HepG2 (cell line): ENCODE results near the gene RSPRY1. TPM values are rescaled to one million over a fixed set of nuclear protein-coding genes. Genes with fewer than 3 reads are reported as not detected.

Experiments
- ATAC-seq: fragments of 200-7000 bp; cut with Tn5 transposase; 3 replicates; pipeline ENCODE4 v1.9.1; 2020; ENCODE audit warnings: mild to moderate bottlenecking, moderate library complexity
- BruUV-seq: library from RNA; stranded (reverse); fragments of 400-500 nt; replicated peaks from 2 replicates; lab custom pipeline; 2021; lab: Mats Ljungman, UMichigan
- CTCF ChIA-PET: fragments of 300-600 bp; formaldehyde crosslinking; extraction: SDS; loops from one replicate; lab custom pipeline; 2021; ENCODE audit warnings: low total read pairs, inconsistent platforms, low intra/inter-chr PET ratio; lab: Yijun Ruan, JAX
- POLR2A ChIA-PET: fragments of 350-600 bp; sonication (Branson Sonifier 250); formaldehyde crosslinking; loops from one replicate; lab custom pipeline; 2020; ENCODE audit warnings: antibody characterized with exemption, inconsistent platforms; lab: Yijun Ruan, JAX
- DNase-seq: peaks from one replicate; pipeline ENCODE4 v3.0.0-alpha.2; 2015; ENCODE audit warnings: low spot score
- FAIRE-seq: peaks from 3 replicates; lab custom pipeline; 2011; peaks lifted over from hg19 to GRCh38; lab: Jason Lieb, UNC
- H2AFZ ChIP-seq: one replicate; pipeline ENCODE4 v1.6.1; 2011; ENCODE audit warnings: low read length, inconsistent platforms
- H3K27ac ChIP-seq: fragments of 300-600 bp; 3 replicates; pipeline ENCODE4 v1.8.0; 2011; ENCODE audit warnings: mixed run types, mild to moderate bottlenecking, mixed read lengths, low read length, inconsistent platforms; ENCODE audit not compliant: insufficient read depth; ENCODE audit errors: extremely low read length
- H3K27me3 ChIP-seq, 2 experiments: fragments of 200-600 bp in 1 of 2; 2 replicates in 1 of 2; 3 replicates in 1 of 2; pipeline versions ENCODE4 v1.6.0 to v1.8.0; 2011; ENCODE audit warnings: low read length in 2 of 2, mild to moderate bottlenecking in 2 of 2, moderate library complexity in 2 of 2, inconsistent platforms in 1 of 2; ENCODE audit not compliant: insufficient read depth in 2 of 2, control insufficient read depth in 1 of 2
- H3K36me3 ChIP-seq, 2 experiments: fragments of 200-600 bp in 1 of 2; replicated peaks in 1 of 2; 2 replicates in 1 of 2; 3 replicates in 1 of 2; pipeline versions ENCODE4 v1.5.1 to v1.8.0; 2011; ENCODE audit warnings: low read length in 2 of 2, inconsistent platforms in 1 of 2; ENCODE audit not compliant: insufficient read depth in 2 of 2, control insufficient read depth in 1 of 2
- H3K4me1 ChIP-seq: 2 replicates; pipeline ENCODE4 v1.5.1; 2012; ENCODE audit warnings: low read length, inconsistent platforms; ENCODE audit not compliant: insufficient read depth
- H3K4me2 ChIP-seq: 2 replicates; pipeline ENCODE4 v1.6.0; 2011; ENCODE audit warnings: low read depth, low read length, inconsistent platforms
- H3K4me3 ChIP-seq, 3 experiments: fragments of 200-600 bp in 1 of 3; sonication (generic), shearing (Covaris generic) in 1 of 3; replicated peaks in 1 of 3; 2 replicates each; pipeline ENCODE4 v1.5.1; 2011 to 2016; ENCODE audit warnings: low read length in 3 of 3, inconsistent platforms in 2 of 3, low read depth in 2 of 3, mild to moderate bottlenecking in 2 of 3, control low read depth in 1 of 3, mixed read lengths in 1 of 3; ENCODE audit not compliant: insufficient read depth in 1 of 3
- H3K79me2 ChIP-seq: one replicate; pipeline ENCODE4 v1.6.1; 2011; ENCODE audit warnings: low read length, inconsistent platforms; ENCODE audit not compliant: insufficient read depth
- H3K9ac ChIP-seq: 2 replicates; pipeline ENCODE4 v1.6.0; 2011; ENCODE audit warnings: mild to moderate bottlenecking, low read depth, low read length, inconsistent platforms; ENCODE audit not compliant: insufficient read depth
- H3K9me3 ChIP-seq: 2 replicates; pipeline ENCODE4 v1.5.1; 2012; ENCODE audit warnings: mild to moderate bottlenecking, low read length
- H4K20me1 ChIP-seq: 2 replicates; pipeline ENCODE4 v1.6.0; 2011; ENCODE audit warnings: inconsistent platforms, mild to moderate bottlenecking, low read length, moderate library complexity; ENCODE audit not compliant: insufficient read depth
- ARID4A ChIP-seq: sonication (generic); formaldehyde crosslinking; IDR thresholded peaks from 2 replicates; pipeline ENCODE4 v1.5.0; 2020; ENCODE audit warnings: mild to moderate bottlenecking, missing genetic modification reagents, borderline replicate concordance
- GZF1 ChIP-seq: sonication (generic); formaldehyde crosslinking; IDR thresholded peaks from 2 replicates; pipeline ENCODE4 v1.5.1; 2020; ENCODE audit warnings: mild to moderate bottlenecking, missing genetic modification reagents
- HNRNPUL1 ChIP-seq: fragments of 200-400 bp; formaldehyde crosslinking; IDR thresholded peaks from 2 replicates; pipeline ENCODE4 v1.6.1; 2017; ENCODE audit warnings: low read depth, mild to moderate bottlenecking, low read length, moderate library complexity
- THAP7 ChIP-seq: sonication (generic); formaldehyde crosslinking; IDR thresholded peaks from 2 replicates; pipeline ENCODE4 v1.8.1; 2023; ENCODE audit warnings: mild to moderate bottlenecking, missing genetic modification reagents
- ZBTB33 ChIP-seq: sonication (generic); formaldehyde crosslinking; IDR thresholded peaks from 2 replicates; pipeline ENCODE4 v1.4.0; 2020; ENCODE audit warnings: missing genetic modification reagents
- ZNF275 ChIP-seq: sonication (generic); formaldehyde crosslinking; IDR thresholded peaks from 2 replicates; pipeline ENCODE4 v1.8.0; 2022; ENCODE audit warnings: missing genetic modification reagents, mild to moderate bottlenecking, inconsistent platforms, borderline replicate concordance
- ZNF276 ChIP-seq: sonication (generic); formaldehyde crosslinking; IDR thresholded peaks from 2 replicates; pipeline ENCODE4 v1.4.0; 2020; ENCODE audit warnings: mild to moderate bottlenecking, low read depth, missing genetic modification reagents
- ZNF629 ChIP-seq: sonication (generic); formaldehyde crosslinking; conservative IDR thresholded peaks from 2 replicates; pipeline ENCODE4 v1.5.0; 2020; ENCODE audit warnings: missing genetic modification reagents
- ZNF639 ChIP-seq: conservative IDR thresholded peaks from 2 replicates; pipeline ENCODE4 v1.6.1; 2018; ENCODE audit warnings: missing genetic modification reagents
- WGBS: methylation state at CpG from one replicate; pipeline ENCODE4 v1.1.6; 2017; ENCODE audit warnings: low lambda C conversion rate; 5-methylcytosine and 5-hydroxymethylcytosine counted together
- in situ Hi-C: cut with HindIII; loops from 2 replicates; pipeline ENCODE4 v1.10.0; 2017; ENCODE audit warnings: low pct_unique_long_range_greater_than_20kb; ENCODE audit not compliant: extremely low pct_ligation_motif_present
- intact Hi-C: fragments of 100-400 bp; cut with micrococcal nuclease; formaldehyde crosslinking; loops from one replicate; pipeline ENCODE4 v1.10.0; 2022; ENCODE audit not compliant: unreplicated experiment
- polyA plus RNA-seq, 8 experiments: library from polyadenylated mRNA; depleted of rRNA in 3 of 8; stranded (reverse) in 7 of 8; unstranded in 1 of 8; fragments of >200 nt; fragmentation: Illumina TruSeq in 4 of 8; extraction: Trizol in 4 of 8; gene quantifications; 2 replicates each; pipeline versions ENCODE4 v1.2.1 to v1.2.3, GENCODE V29; 2011 to 2016; ENCODE audit warnings: low read depth in 4 of 8, missing spikeins in 1 of 8, mixed read lengths in 1 of 8; ENCODE audit not compliant: insufficient read depth in 1 of 8
- total RNA-seq, 5 experiments: library from RNA; depleted of rRNA; stranded (reverse); fragments of >200 nt; fragmentation: Illumina TruSeq; extraction: Trizol; gene quantifications; 2 replicates each; pipeline ENCODE4 v1.2.3, GENCODE V29; 2016; ENCODE audit warnings: low read depth in 1 of 5

Gene RSPRY1
- total and polyA plus RNA-seq, 2 of the 13 experiments (the other 11 are each of a cell fraction or from before 2014, with no cell fraction given) = 53.4 to 61.0 TPM

- Histone ChIP-seq H3K9ac (no peak overlapping the region), H3K9me3 (no peaks in the 10 kb centered on the region), H4K20me1 (no peaks in the 10 kb centered on the region), H3K4me1 (peaks cover 27% of the 10 kb centered on the region), H3K27ac (no peak overlapping the region), H2AFZ (no peak overlapping the region), H3K4me3 (no peak overlapping the region), H3K79me2 (no peaks in the 10 kb centered on the region), H3K36me3 (peaks cover 10 to 57% of the 10 kb centered on the region in 2 experiments), H3K27me3 (no peaks in the 10 kb centered on the region), H3K4me2 (peak overlapping the region; percentile 13; the same call in 1 of the 2 replicates)
- POLR2A ChIA-PET = interaction anchor here (0.6 to 1.3 kb wide), 2 partner anchors 30 to 39 kb away, joined by 3 to 4 read pairs; partner anchors contain the start of genes PSME3IP1 and RSPRY1
- FAIRE-seq (no peak), ATAC-seq (peak; percentile 84), DNase-seq (no peak)
- WGBS = 73% methylated on average over 6 of the region's 6 CpGs
- intact Hi-C loops = no loop called here
- no TSS peak for BruUV-seq
- in situ Hi-C loops = no loop called here
- CTCF ChIA-PET = no interaction called here
- TF ChIP-seq HNRNPUL1 (no peak), ZNF629 (CRISPR knock-in tag) (peak; percentile 70), THAP7 (CRISPR knock-in tag) (0 out of 2 replicates have a peak, but pooled peaks have one; percentile 17), ZNF276 (CRISPR knock-in tag) (no peak), ARID4A (CRISPR knock-in tag) (no peak), ZBTB33 (CRISPR knock-in tag) (0 out of 2 replicates have a peak, but pooled peaks have one; percentile 13), ZNF639 (0 out of 2 replicates have a peak, but pooled peaks have one; percentile 23), ZNF275 (0 out of 2 replicates have a peak, but pooled peaks have one; percentile 19), GZF1 (CRISPR knock-in tag) (0 out of 2 replicates have a peak, but pooled peaks have one; percentile 35)
Observed at GRCh38 chr16:57155702-57156350, 30.3 kb upstream of the RSPRY1 start.
